K562 (cell line): Measurements from ENCODE around the gene CHST7. TPM values are rescaled to one million over a fixed set of nuclear protein-coding genes. Genes with fewer than 3 reads are reported as not detected.

ENCODE experiments used
- ATAC-seq: fragments of 200-7000 bp; cut with Tn5 transposase; 3 replicates; pipeline ENCODE4 v1.9.1; 2020; ENCODE audit warnings: moderate library complexity
- BruUV-seq: library from RNA; stranded (reverse); fragments of 400-500 nt; replicated peaks from 2 replicates; lab custom pipeline; 2021; lab: Mats Ljungman, UMichigan
- CTCF ChIA-PET: fragments of 300-600 bp; formaldehyde crosslinking; extraction: SDS; loops from one replicate; lab custom pipeline; 2021; ENCODE audit warnings: low intra/inter-chr PET ratio; lab: Yijun Ruan, JAX
- POLR2A ChIA-PET: fragments of 300-600, 350-650 bp; sonication (Branson Sonifier 250); formaldehyde crosslinking; extraction: SDS; loops from one replicate; lab custom pipeline; 2021; ENCODE audit warnings: antibody characterized with exemption, inconsistent platforms; lab: Yijun Ruan, JAX
- DNase-seq, 4 experiments: peaks; one replicate each; pipeline versions ENCODE4 v3.0.0 to v3.0.0-alpha.2; 2011 to 2018; ENCODE audit warnings: low spot score in 3 of 4, mixed read lengths in 3 of 4; ENCODE audit errors: extremely low read depth in 1 of 4
- FAIRE-seq: peaks from 2 replicates; lab custom pipeline; 2011; peaks lifted over from hg19 to GRCh38; lab: Jason Lieb, UNC
- H2AFZ ChIP-seq: 2 replicates; pipeline ENCODE4 v1.6.0; 2011; ENCODE audit warnings: low read depth, low read length, control low read depth, inconsistent platforms
- H3K27ac ChIP-seq: fragments of 200-600 bp; 3 replicates; pipeline ENCODE4 v1.8.0; 2011; ENCODE audit warnings: low read depth, mild to moderate bottlenecking, control low read depth, inconsistent platforms, low read length, moderate library complexity, mixed read lengths; ENCODE audit errors: extremely low read depth
- H3K27me3 ChIP-seq, 2 experiments: fragments of 300-600 bp in 1 of 2; 2 replicates in 1 of 2; 3 replicates in 1 of 2; pipeline versions ENCODE4 v1.6.0 to v1.8.0; 2011; ENCODE audit warnings: inconsistent platforms in 2 of 2, low read length in 2 of 2, mild to moderate bottlenecking in 1 of 2, mixed read lengths in 1 of 2, moderate library complexity in 1 of 2; ENCODE audit not compliant: control insufficient read depth in 2 of 2, insufficient read depth in 2 of 2
- H3K36me3 ChIP-seq: fragments of 300-600 bp; 3 replicates; pipeline ENCODE4 v1.8.0; 2011; ENCODE audit warnings: mild to moderate bottlenecking, low read length, inconsistent platforms; ENCODE audit not compliant: control insufficient read depth, insufficient read depth
- H3K4me1 ChIP-seq, 2 experiments: fragments of 200-600 bp in 1 of 2; replicated peaks in 1 of 2; 2 replicates in 1 of 2; 3 replicates in 1 of 2; pipeline versions ENCODE4 v1.5.1 to v1.8.0; 2011; ENCODE audit warnings: inconsistent platforms in 2 of 2, low read length in 2 of 2, mild to moderate bottlenecking in 1 of 2, mixed read lengths in 1 of 2, moderate library complexity in 1 of 2; ENCODE audit not compliant: control insufficient read depth in 2 of 2, insufficient read depth in 2 of 2
- H3K4me2 ChIP-seq: 2 replicates; pipeline ENCODE4 v1.6.1; 2011; ENCODE audit warnings: low read length, control low read depth, inconsistent platforms, mixed read lengths; ENCODE audit not compliant: insufficient read depth
- H3K4me3 ChIP-seq: fragments of 200-600 bp; sonication (generic), shearing (Covaris generic); 2 replicates; pipeline ENCODE4 v1.5.1; 2016; ENCODE audit warnings: control low read depth, inconsistent platforms
- H3K79me2 ChIP-seq: fragments of 200-600 bp; 3 replicates; pipeline ENCODE4 v1.8.0; 2011; ENCODE audit warnings: low read length, inconsistent platforms; ENCODE audit not compliant: control insufficient read depth, insufficient read depth
- H3K9ac ChIP-seq, 2 experiments: 2 replicates each; pipeline versions ENCODE4 v1.6.0 to v1.6.1; 2011; ENCODE audit warnings: low read depth in 2 of 2, low read length in 2 of 2, control low read depth in 1 of 2, inconsistent platforms in 1 of 2, mild to moderate bottlenecking in 1 of 2, mixed read lengths in 1 of 2; ENCODE audit not compliant: insufficient read depth in 1 of 2
- H3K9me1 ChIP-seq: one replicate; pipeline ENCODE4 v1.6.0; 2011; ENCODE audit warnings: inconsistent platforms, mild to moderate bottlenecking, low read length, moderate library complexity; ENCODE audit not compliant: control insufficient read depth, insufficient read depth
- H3K9me3 ChIP-seq: replicated peaks from 2 replicates; pipeline ENCODE4 v1.5.1; 2011; ENCODE audit warnings: low read depth, low read length, inconsistent platforms; ENCODE audit not compliant: control insufficient read depth, insufficient read depth
- H4K20me1 ChIP-seq: replicated peaks from 2 replicates; pipeline ENCODE4 v1.6.1; 2011; ENCODE audit warnings: low read length, inconsistent platforms, mixed read lengths; ENCODE audit not compliant: control insufficient read depth, insufficient read depth
- CHD1 ChIP-seq: fragments of 200-600 bp; sonication (generic); IDR thresholded peaks from one replicate; pipeline ENCODE4 v1.6.1; 2012; ENCODE audit warnings: mild to moderate bottlenecking, moderate library complexity, low read length, inconsistent platforms
- HDAC2 ChIP-seq: fragments of 450-650 bp; IDR thresholded peaks from 2 replicates; pipeline ENCODE4 v1.6.1; 2016; ENCODE audit warnings: mild to moderate bottlenecking
- MAFK ChIP-seq: IDR thresholded peaks from 2 replicates; pipeline ENCODE4 v1.6.1; 2011; ENCODE audit warnings: low read length, improper control_type of control experiment
- MGA ChIP-seq: fragments of 450-650 bp; IDR thresholded peaks from 2 replicates; pipeline ENCODE4 v1.6.1; 2016; ENCODE audit warnings: mild to moderate bottlenecking, moderate library complexity
- NR0B1 ChIP-seq: fragments of 450-650 bp; IDR thresholded peaks from one replicate; pipeline ENCODE4 v1.6.1; 2018; ENCODE audit warnings: mild to moderate bottlenecking, moderate library complexity; ENCODE audit not compliant: partially characterized antibody
- POLR2H ChIP-seq: IDR thresholded peaks from 2 replicates; pipeline ENCODE4 v1.6.1; 2016; ENCODE audit warnings: missing genetic modification characterization, low read depth, mild to moderate bottlenecking, control low read depth, missing compliant biosample characterization, moderate library complexity
- RFX5 ChIP-seq: IDR thresholded peaks from 2 replicates; pipeline ENCODE4 v1.6.1; 2011; ENCODE audit warnings: low read depth, mild to moderate bottlenecking, improper control_type of control experiment, low read length
- SMARCA4 ChIP-seq: fragments of 450-650 bp; IDR thresholded peaks from 2 replicates; pipeline ENCODE4 v1.6.1; 2016
- ZNF311 ChIP-seq: fragments of 250-450 bp; sonication (Bioruptor Pico); IDR thresholded peaks from 2 replicates; pipeline ENCODE4 v1.4.0; 2020; ENCODE audit warnings: mild to moderate bottlenecking, moderate library complexity
- ZNF316 ChIP-seq: fragments of 450-650 bp; IDR thresholded peaks from 2 replicates; pipeline ENCODE4 v1.6.1; 2016
- ZNF785 ChIP-seq: fragments of 250-450 bp; sonication (Bioruptor Pico); IDR thresholded peaks from 2 replicates; pipeline ENCODE4 v1.4.0; 2020; ENCODE audit warnings: mild to moderate bottlenecking
- WGBS: fragments of 100-300 bp; shearing (Covaris generic); methylation state at CpG from one replicate; pipeline ENCODE4 v1.1.6; 2016; ENCODE audit warnings: low coverage, mixed read lengths; ENCODE audit not compliant: insufficient coverage; ENCODE audit errors: missing lambda C conversion rate; 5-methylcytosine and 5-hydroxymethylcytosine counted together
- in situ Hi-C: fragments of 300-500 bp; cut with MboI; formaldehyde crosslinking; loops from 4 replicates; pipeline ENCODE4 v1.15.0; 2018; ENCODE audit warnings: inconsistent platforms, mixed read lengths
- intact Hi-C: fragments of 100-400 bp; cut with micrococcal nuclease; formaldehyde crosslinking; loops from 2 replicates; pipeline ENCODE4 v1.14.2; 2022
- polyA plus RNA-seq, 8 experiments: library from polyadenylated mRNA; depleted of rRNA in 4 of 8; stranded (reverse) in 5 of 8; unstranded in 3 of 8; fragments of >200 nt; fragmentation: Nextera tagmentation in 2 of 8; fragmentation: Illumina TruSeq in 1 of 8; extraction: Ambion mirVana in 2 of 8; extraction: Trizol in 1 of 8; gene quantifications; 2 replicates each; pipeline versions ENCODE4 v1.2.1 to v1.2.3, GENCODE V29; 2011 to 2014; ENCODE audit warnings: inconsistent platforms in 1 of 8, missing spikeins in 1 of 8
- total RNA-seq, 7 experiments: library from RNA; depleted of rRNA in 6 of 7; stranded (reverse); fragments of >200 nt in 6 of 7; fragmentation: Illumina TruSeq in 2 of 7; extraction: Trizol in 2 of 7; gene quantifications; 2 replicates each; pipeline versions ENCODE4 v1.2.1 to v1.2.3, GENCODE V29; 2011 to 2021; ENCODE audit warnings: low replicate concordance in 1 of 7

Gene CHST7
- total and polyA plus RNA-seq, 9 of the 15 experiments (the other 6 are each of a cell fraction or from before 2014, with no cell fraction given) = 0.04 to 0.41 (median 0.09) TPM; not detected in 2

DNA sequence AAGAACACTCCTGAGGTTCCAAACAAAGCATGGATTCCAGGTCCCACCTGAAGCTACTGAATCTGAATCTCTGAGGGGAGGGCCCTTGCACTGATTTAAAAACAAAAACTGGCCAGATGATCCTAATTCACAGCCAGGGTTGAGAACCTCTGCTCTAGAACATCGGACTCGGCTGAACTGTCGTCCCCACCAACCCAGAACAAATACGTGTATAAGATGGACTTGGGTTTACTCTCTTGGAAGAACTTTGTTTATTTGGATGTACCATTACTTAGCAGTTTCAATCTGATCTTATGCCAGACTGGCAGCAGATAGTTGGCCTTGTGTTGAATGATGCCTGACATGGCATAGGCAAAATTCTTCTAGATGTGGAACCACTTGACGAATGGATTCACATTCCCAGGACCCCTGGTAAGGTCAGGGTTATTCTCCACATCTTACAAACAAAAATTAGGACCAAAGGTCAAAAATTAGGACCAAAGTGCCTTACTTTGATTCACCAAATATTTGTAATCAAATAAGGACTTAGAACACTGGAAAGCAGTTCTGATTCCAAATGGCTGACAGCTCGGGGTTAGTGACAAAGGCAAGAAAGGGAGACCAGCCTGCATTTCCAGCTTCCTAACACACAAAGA is 29.0 kb downstream of the CHST7 start:
- Histone ChIP-seq H3K9me3 (no peaks in the 10 kb centered on the region), H3K27me3 (peaks cover 6 to 10% of the 10 kb centered on the region in 2 experiments; a peak in 3 of 5 replicates), H3K79me2 (no peaks in the 10 kb centered on the region), H4K20me1 (0 out of 2 replicates have a peak, but pooled peaks cover 3% of the 10 kb centered on the region), H2AFZ (no peak overlapping the region), H3K4me1 (no peaks in the 10 kb centered on the region), H3K9ac (no peak overlapping the region), H3K27ac (no peak overlapping the region), H3K4me2 (no peak overlapping the region), H3K9me1 (no peaks in the 10 kb centered on the region), H3K36me3 (no peaks in the 10 kb centered on the region), H3K4me3 (no peak overlapping the region)
- POLR2A ChIA-PET = no interaction called here
- no peak for DNase-seq
- 0% methylated on average over 6 of the region's 6 CpGs for WGBS
- in situ Hi-C loops = no loop called here
- CTCF ChIA-PET = no interaction called here
- no peak for ATAC-seq
- BruUV-seq = no TSS peak
- intact Hi-C loops = no loop called here
- FAIRE-seq = no peak
- TF ChIP-seq CHD1 (no peak), ZNF311 (CRISPR knock-in tag) (no peak), MAFK (no peak), ZNF785 (CRISPR knock-in tag) (no peak), ZNF316 (no peak), MGA (no peak), SMARCA4 (no peak), POLR2H (tag) (no peak), HDAC2 (no peak), RFX5 (no peak), NR0B1 (no peak)
